ENCODE data around the gene GGT7.
"Not testable (repeated sequence)": the region's sequence is repeated elsewhere in the genome, so short reads cannot be mapped to it uniquely, and the experiment has no call there.

Gene GGT7

GRCh38 chr20:34849778-34850177 is 22.9 kb downstream of the GGT7 start:
- DNase-seq (ENCODE audit: low read depth in 1 of 2, low spot score in 1 of 2): no peak

- no peak for DNase-seq (ENCODE audit: low read depth in 1 of 2, low spot score in 1 of 2)
Observed at GRCh38 chr20:34848597-34848996, 24.1 kb downstream of the GGT7 start.

GRCh38 chr20:34843421-34843820 is 29.2 kb downstream of the GGT7 start:
- no peak for DNase-seq (ENCODE audit: low read depth in 1 of 2, low spot score in 1 of 2)

GRCh38 chr20:34842143-34842542 is 30.5 kb downstream of the GGT7 start:
- no peak for DNase-seq (ENCODE audit: low read depth in 1 of 2, low spot score in 1 of 2)

GRCh38 chr20:34834459-34834893 is 38.2 kb downstream of the GGT7 start:
- DNase-seq (ENCODE audit: low read depth in 1 of 2, low spot score in 1 of 2): no peak

GRCh38 chr20:34831936-34832335 is 40.7 kb downstream of the GGT7 start:
- no peak for DNase-seq (ENCODE audit: low read depth in 1 of 2, low spot score in 1 of 2)

- no peak for DNase-seq (ENCODE audit: low read depth in 1 of 2, low spot score in 1 of 2)
Observed at GRCh38 chr20:34829191-34829590, 43.5 kb downstream of the GGT7 start.

GRCh38 chr20:34825530-34826362 is 46.9 kb downstream of the GGT7 start, which contains the start of gene NCOA6:
NCOA6 (minus strand) TSS chr20:34825651; CDS start chr20:34782355, 43,296 bp downstream.
- DNase-seq (ENCODE audit: low read depth in 1 of 2, low spot score in 1 of 2): peak; percentile 71 to 83

GRCh38 chr20:34824806-34825529 is 47.7 kb downstream of the GGT7 start:
- DNase-seq (ENCODE audit: low read depth in 1 of 2, low spot score in 1 of 2): peak; percentile 36 to 37

GRCh38 chr20:34824452-34824805 is 48.2 kb downstream of the GGT7 start:
- peak; percentile 46 to 72 for DNase-seq (ENCODE audit: low read depth in 1 of 2, low spot score in 1 of 2)

- no peak for DNase-seq (ENCODE audit: low read depth in 1 of 2, low spot score in 1 of 2)
Observed at GRCh38 chr20:34824026-34824425, 48.6 kb downstream of the GGT7 start.

- DNase-seq (ENCODE audit: low read depth in 1 of 2, low spot score in 1 of 2): no peak
Observed at GRCh38 chr20:34820805-34821578, 51.7 kb downstream of the GGT7 start.

- no peak for DNase-seq (ENCODE audit: low read depth in 1 of 2, low spot score in 1 of 2)
Observed at GRCh38 chr20:34817801-34818200, 54.9 kb downstream of the GGT7 start.

GRCh38 chr20:34817072-34817471 is 55.6 kb downstream of the GGT7 start:
- no peak for DNase-seq (ENCODE audit: low read depth in 1 of 2, low spot score in 1 of 2)

GRCh38 chr20:34815636-34816035 is 57.0 kb downstream of the GGT7 start:
- no peak for DNase-seq (ENCODE audit: low read depth in 1 of 2, low spot score in 1 of 2)

- no peak for DNase-seq (ENCODE audit: low read depth in 1 of 2, low spot score in 1 of 2)
Observed at GRCh38 chr20:34808583-34808982, 64.1 kb downstream of the GGT7 start.

GRCh38 chr20:34807944-34808465 is 64.7 kb downstream of the GGT7 start:
- DNase-seq (ENCODE audit: low read depth in 1 of 2, low spot score in 1 of 2): not testable (repeated sequence)

- no peak for DNase-seq (ENCODE audit: low read depth in 1 of 2, low spot score in 1 of 2)
Observed at GRCh38 chr20:34806255-34806654, 66.4 kb downstream of the GGT7 start.

- DNase-seq (ENCODE audit: low read depth in 1 of 2, low spot score in 1 of 2): no peak
Observed at GRCh38 chr20:34798871-34799270, 73.8 kb downstream of the GGT7 start.

GRCh38 chr20:34798328-34798727 is 74.3 kb downstream of the GGT7 start:
- no peak for DNase-seq (ENCODE audit: low read depth in 1 of 2, low spot score in 1 of 2)
